GM19452 (cell line): Measurements from ENCODE around the gene KIF27.
"Not testable (repeated sequence)": the region's sequence is repeated elsewhere in the genome, so short reads cannot be mapped to it uniquely, and the experiment has no call there.

ENCODE experiments used
- ATAC-seq: cut with Tn5 transposase; IDR thresholded peaks from one replicate; pipeline ENCODE4 v1.9.1; 2021; ENCODE audit not compliant: unreplicated experiment

Gene KIF27

DNA sequence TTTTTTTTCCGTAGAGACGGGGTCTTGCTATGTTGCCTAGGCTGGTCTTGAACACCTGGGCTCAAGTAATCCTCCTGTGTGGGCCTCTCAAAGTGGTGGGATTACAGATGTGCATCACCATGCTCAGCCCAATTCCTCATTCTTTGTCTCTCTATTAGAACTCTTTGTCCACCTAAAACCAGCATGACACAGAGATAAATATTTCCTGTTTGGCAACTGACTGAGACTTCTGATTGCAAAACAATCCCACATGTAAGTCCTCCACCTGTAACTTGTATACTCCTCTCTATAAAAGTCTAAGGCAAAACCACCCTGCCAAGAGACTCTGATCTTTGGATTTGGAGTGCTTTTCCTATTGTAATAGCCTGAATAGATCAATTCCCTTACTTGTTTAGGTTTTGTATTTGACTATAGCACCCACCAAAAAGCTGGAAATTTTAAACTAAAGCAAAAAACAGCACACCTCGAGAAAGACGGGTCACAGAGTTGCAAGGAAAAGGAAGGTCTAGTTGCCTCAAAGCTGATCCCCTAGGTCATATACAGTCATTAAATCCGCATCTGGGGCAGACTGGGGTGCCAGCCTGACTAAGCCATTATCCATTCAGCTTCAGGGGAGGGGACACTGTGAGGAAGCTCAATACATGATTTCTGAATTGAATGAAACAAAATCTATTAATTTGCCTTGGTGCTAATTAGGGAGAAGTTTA lies 13.5 kb upstream of the KIF27 start:
- no peak for ATAC-seq

GRCh38 chr9:83933790-83934189 lies 12.6 kb upstream of the KIF27 start:
- ATAC-seq = no peak

- no peak for ATAC-seq
These were observed 11.6 kb upstream of the KIF27 start for GRCh38 chr9:83932851-83933250.

GRCh38 chr9:83932011-83932410 lies 10.8 kb upstream of the KIF27 start:
- no peak for ATAC-seq

GRCh38 chr9:83930881-83931280 lies 9.6 kb upstream of the KIF27 start:
- ATAC-seq = no peak

- no peak for ATAC-seq
These were observed 6.4 kb upstream of the KIF27 start for GRCh38 chr9:83927591-83927990.

DNA sequence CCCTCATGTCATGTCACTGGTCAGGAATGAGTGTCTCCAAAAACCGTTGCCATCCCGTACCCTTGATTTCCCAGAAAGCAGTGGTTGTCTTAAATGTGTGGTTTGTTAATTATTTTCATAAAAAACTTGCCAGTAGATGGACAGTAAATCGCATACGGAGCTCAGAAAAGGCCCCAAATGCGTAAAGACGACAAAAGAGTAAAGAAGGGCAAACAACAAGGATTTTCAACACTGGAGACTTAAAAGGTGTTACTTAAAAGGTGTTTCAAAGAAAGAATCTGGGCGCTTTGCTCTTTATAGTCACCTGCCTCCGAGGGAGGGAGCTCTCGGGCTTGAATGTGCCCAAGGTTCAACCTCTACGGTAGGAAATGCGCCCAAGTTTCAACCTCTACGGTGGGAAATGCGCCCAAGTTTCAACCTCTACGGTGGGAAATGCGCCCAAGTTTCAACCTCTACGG lies 734 bp downstream of the KIF27 start:
- ATAC-seq = peak; percentile 30

GRCh38 chr9:83919111-83919510 lies 2.1 kb downstream of the KIF27 start:
- no peak for ATAC-seq

DNA sequence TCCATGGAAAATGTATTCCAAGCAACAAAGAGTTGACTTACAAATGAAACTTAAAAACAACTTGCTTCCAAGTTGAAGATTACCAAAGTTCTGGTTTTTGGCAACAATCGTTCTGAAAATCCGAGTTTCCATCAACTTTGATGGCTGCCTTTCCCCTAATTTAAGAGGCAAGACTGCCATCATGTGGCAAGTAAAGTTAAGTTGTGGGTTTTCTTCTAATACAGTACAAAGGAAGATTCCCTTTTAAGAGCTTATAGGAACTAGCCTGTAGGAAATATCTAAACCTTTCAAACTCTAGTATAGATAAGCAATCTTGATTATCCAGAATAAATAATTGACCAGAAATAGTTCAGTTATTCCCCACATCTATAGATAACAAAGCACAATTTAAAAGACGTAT lies 9.0 kb downstream of the KIF27 start:
- not testable (repeated sequence) for ATAC-seq

DNA sequence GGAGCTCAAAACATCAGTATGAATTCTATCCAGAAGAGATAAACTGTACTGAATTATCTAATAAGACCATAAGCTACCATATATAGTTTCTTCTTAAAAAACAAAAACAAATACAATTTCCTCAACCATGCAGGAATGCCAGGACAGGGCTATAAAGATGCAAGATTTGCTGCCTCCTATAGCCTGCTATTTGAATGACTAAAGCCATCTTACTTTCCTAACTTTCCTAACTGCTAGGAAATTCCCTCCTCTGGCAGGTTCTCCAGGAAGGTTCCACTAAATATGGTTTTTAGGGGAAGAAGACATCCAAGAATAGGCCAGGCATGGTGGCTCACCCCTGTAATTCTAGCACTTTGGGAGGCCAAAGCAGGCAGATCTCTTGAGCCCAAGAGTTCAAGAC lies 15.1 kb downstream of the KIF27 start:
- no peak for ATAC-seq

- not testable (repeated sequence) for ATAC-seq
These were observed 20.6 kb downstream of the KIF27 start for GRCh38 chr9:83900615-83901014.

DNA sequence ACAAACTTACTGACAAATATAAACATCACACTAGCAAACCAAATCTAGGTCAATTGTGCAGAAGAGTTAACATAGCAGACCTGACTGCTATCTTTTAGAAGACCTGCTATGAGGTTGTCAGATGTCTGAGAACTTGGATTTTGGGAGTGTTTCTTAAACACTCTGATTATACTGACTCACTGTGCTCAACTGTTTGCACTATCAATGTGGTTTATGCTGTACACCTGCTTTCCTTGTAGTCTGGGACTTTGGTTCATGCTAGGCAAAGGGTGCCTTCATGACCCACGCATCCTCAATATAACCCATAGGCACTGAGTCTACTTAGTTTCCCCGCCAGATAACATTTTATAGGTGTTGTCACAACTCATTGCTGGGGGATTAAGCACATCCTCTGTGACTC lies 26.9 kb downstream of the KIF27 start:
- not testable (repeated sequence) for ATAC-seq

DNA sequence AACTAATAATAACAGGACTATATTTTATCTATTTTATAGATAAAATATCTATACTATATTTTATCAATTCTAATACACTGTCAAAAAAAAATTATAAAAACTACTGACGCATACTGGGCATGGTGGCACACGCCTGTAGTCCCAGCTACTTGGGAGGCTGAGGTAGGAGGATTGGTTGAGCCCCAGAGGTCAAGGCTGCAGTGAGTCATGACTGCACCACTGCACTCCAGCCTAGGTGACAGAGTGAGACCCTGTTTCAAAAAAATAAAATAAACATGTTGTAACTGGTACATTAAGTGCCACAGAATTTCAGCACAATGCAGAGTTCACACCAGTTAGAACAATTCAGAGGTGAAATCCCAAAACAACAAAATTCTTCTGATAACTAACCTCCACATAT lies 34.7 kb downstream of the KIF27 start:
- not testable (repeated sequence) for ATAC-seq

DNA sequence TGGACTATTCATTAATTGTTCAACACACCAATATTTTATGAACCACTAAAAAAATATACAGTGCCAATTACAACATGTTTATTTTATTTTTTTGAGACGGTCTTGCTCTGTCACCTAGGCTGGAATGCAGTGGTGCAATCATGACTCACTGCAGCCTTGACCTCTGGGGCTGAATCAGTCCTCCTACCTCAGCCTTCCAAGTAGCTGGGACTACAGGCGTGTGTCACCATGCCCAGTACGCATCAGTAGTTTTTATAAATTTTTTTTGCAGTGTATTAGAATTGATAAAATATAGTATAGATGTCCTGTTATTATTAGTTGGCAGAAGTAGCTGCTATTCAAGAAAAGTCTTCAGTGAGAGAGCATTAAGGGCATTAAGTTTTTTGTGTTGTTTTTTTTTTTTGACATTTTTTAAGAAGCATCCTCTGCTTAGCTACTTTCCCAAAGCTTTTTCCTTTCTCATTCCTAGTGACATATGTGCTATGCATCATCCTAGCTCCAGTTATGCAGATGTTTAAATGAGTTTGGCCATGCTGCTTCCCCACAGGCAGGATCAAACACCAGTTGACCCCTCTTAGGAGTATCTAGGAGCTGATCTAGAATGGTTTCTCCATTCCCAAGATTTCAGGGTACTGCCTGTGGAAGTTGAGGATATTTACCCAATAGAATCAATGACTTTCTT lies 35.5 kb downstream of the KIF27 start:
- not testable (repeated sequence) for ATAC-seq

GRCh38 chr9:83881687-83882408 lies 39.4 kb downstream of the KIF27 start:
- ATAC-seq = not testable (repeated sequence)

GRCh38 chr9:83875559-83875958 lies 45.7 kb downstream of the KIF27 start:
- not testable (repeated sequence) for ATAC-seq

- ATAC-seq = peak; percentile 76
These were observed 71.3 kb downstream of the KIF27 start for GRCh38 chr9:83849895-83850294.

- ATAC-seq = not testable (repeated sequence)
These were observed 84.1 kb downstream of the KIF27 start for GRCh38 chr9:83837070-83837643.

- ATAC-seq = not testable (repeated sequence)
These were observed 90.7 kb downstream of the KIF27 start for GRCh38 chr9:83830426-83831071.

- ATAC-seq = not testable (repeated sequence)
These were observed 96.1 kb downstream of the KIF27 start for GRCh38 chr9:83824986-83825623.
